Measurements from ENCODE around the gene SULT1A2. TPM values are rescaled to one million over a fixed set of nuclear protein-coding genes. Genes with fewer than 3 reads are reported as not detected.

SULT1A2 gene
- total and polyA plus RNA-seq, 7 donors: 0.09 to 1.5 (median 0.34) TPM; not detected in 2

GRCh38 chr16:28554634-28555423, 42.0 kb downstream of the SULT1A2 start:
- Histone ChIP-seq H3K27me3 (ENCODE audit: insufficient read depth in 3 of 3, low read length in 2 of 3) (no peaks in the 10 kb centered on the region), H3K9me3 (no peaks in the 10 kb centered on the region), H3K27ac (peak overlapping the region; percentile 96), H3K4me3 (peak overlapping the region; percentile 77), H3K4me1 (peaks cover 6% of the 10 kb centered on the region), H3K36me3 (ENCODE audit: insufficient read depth in 1 of 2, low read depth in 1 of 2) (peaks cover 5 to 26% of the 10 kb centered on the region in 2 donors)
- intact Hi-C loops (cut with DNase I): no loop called here
- 83 to 86% (median 84%) methylated on average over 15 of the region's 15 CpGs for WGBS, 3 donors
- no peak for ATAC-seq
- no peak for TF ChIP-seq CTCF (IDR thresholded peaks at IDR 0.05)
- no peak for DNase-seq

- no peaks in the 10 kb centered on the region for H3K9me3 ChIP-seq
- peaks cover 5 to 26% of the 10 kb centered on the region in 2 donors for H3K36me3 ChIP-seq (ENCODE audit: insufficient read depth in 1 of 2, low read depth in 1 of 2)
- DNase-seq (peak; percentile 91 to 96), ATAC-seq (peak; percentile 95 to 97 (median 96))
- whole genome bisulfite sequencing, 3 donors: 1 to 2% (median 1%) methylated on average over 64 to 87 of the region's 88 CpGs
- H3K4me3 ChIP-seq: peak within 1 kb of the TSS; percentile 77
- H3K27me3 ChIP-seq (ENCODE audit: insufficient read depth in 3 of 3, low read length in 2 of 3): no peaks in the 10 kb centered on the region
- TF ChIP-seq CTCF (IDR thresholded peaks at IDR 0.05): peak; percentile 25
- intact Hi-C loops (cut with DNase I): no loop called here
- peaks cover 6% of the 10 kb centered on the region for H3K4me1 ChIP-seq
- H3K27ac ChIP-seq: peak within 1 kb of the TSS; percentile 96
Observed at GRCh38 chr16:28553776-28554633, 42.8 kb downstream of the SULT1A2 start, which contains the start of gene SGF29. Gene SGF29 (plus strand): TSS chr16:28553920. CDS start chr16:28581070, 27,150 bp downstream.

GRCh38 chr16:28549301-28549899, 47.5 kb downstream of the SULT1A2 start:
- Histone ChIP-seq H3K9me3 (no peaks in the 10 kb centered on the region), H3K4me3 (no peak overlapping the region), H3K27me3 (ENCODE audit: insufficient read depth in 3 of 3, low read length in 2 of 3) (no peaks in the 10 kb centered on the region), H3K36me3 (ENCODE audit: insufficient read depth in 1 of 2, low read depth in 1 of 2) (no peaks in the 10 kb centered on the region), H3K27ac (no peak overlapping the region), H3K4me1 (peaks cover under 1% of the 10 kb centered on the region)
- no peak for DNase-seq
- intact Hi-C loops (cut with DNase I): no loop called here
- 48 to 54% (median 53%) methylated on average over 11 of the region's 11 CpGs for WGBS, 3 donors
- peak; percentile 50 for TF ChIP-seq CTCF (IDR thresholded peaks at IDR 0.05)
- ATAC-seq: no peak

- H3K27me3 ChIP-seq (ENCODE audit: insufficient read depth in 3 of 3, low read length in 2 of 3): no peaks in the 10 kb centered on the region
- intact Hi-C loops (cut with DNase I): no loop called here
- DNase-seq (no peak), ATAC-seq (no peak)
- no peaks in the 10 kb centered on the region for H3K9me3 ChIP-seq
- H3K36me3 ChIP-seq (ENCODE audit: insufficient read depth in 1 of 2, low read depth in 1 of 2): no peaks in the 10 kb centered on the region
- peaks cover 2% of the 10 kb centered on the region for H3K4me1 ChIP-seq
- WGBS, 3 donors: 63 to 72% (median 69%) methylated on average over 14 of the region's 14 CpGs
- no peak for TF ChIP-seq CTCF (IDR thresholded peaks at IDR 0.05)
- H3K27ac ChIP-seq: no peak overlapping the region
- H3K4me3 ChIP-seq: no peak overlapping the region
Observed at GRCh38 chr16:28548306-28548802, 48.5 kb downstream of the SULT1A2 start.
